Mesodermal cell (in vitro differentiated cells): ENCODE results near the gene CSKMT.

Experiments
- H3K27ac ChIP-seq: 2 replicates; pipeline ENCODE4 v1.7.0; 2013; ENCODE audit warnings: mild to moderate bottlenecking, low read depth, low read length, moderate library complexity; ENCODE audit not compliant: severe bottlenecking
- H3K36me3 ChIP-seq: 2 replicates; pipeline ENCODE4 v1.7.1; 2013; ENCODE audit warnings: mild to moderate bottlenecking, low read length, moderate library complexity; ENCODE audit not compliant: control insufficient read depth, insufficient read depth
- H3K4me1 ChIP-seq: one replicate; pipeline ENCODE4 v1.7.1; 2013; ENCODE audit warnings: mild to moderate bottlenecking, low read length; ENCODE audit not compliant: insufficient read depth, control insufficient read depth, poor library complexity, severe bottlenecking
- H3K4me3 ChIP-seq: 2 replicates; pipeline ENCODE4 v1.7.0; 2013; ENCODE audit warnings: low read length, control low read depth, mild to moderate bottlenecking; ENCODE audit not compliant: insufficient read depth, poor library complexity, severe bottlenecking; ENCODE audit errors: extremely low read depth
- H3K9me3 ChIP-seq: 2 replicates; pipeline ENCODE4 v1.7.1; 2013; ENCODE audit warnings: mild to moderate bottlenecking, low read length, moderate library complexity; ENCODE audit not compliant: control insufficient read depth
- WGBS, 2 experiments: methylation state at CpG; one replicate each; pipeline ENCODE4 v1.1.5; 2013; ENCODE audit warnings: missing lambda C conversion rate in 2 of 2; ENCODE audit not compliant: insufficient coverage in 2 of 2; 5-methylcytosine and 5-hydroxymethylcytosine counted together

Gene CSKMT

GRCh38 chr11:62708793-62709192, 43.7 kb downstream of the CSKMT start:
- peak overlapping the region; percentile 35 for H3K4me3 ChIP-seq
- peak overlapping the region; percentile 98 for H3K27ac ChIP-seq
- H3K36me3 ChIP-seq, result peaks cover 63% of the 10 kb centered on the region
- no peaks in the 10 kb centered on the region for H3K9me3 ChIP-seq
- H3K4me1 ChIP-seq, result peaks cover 3% of the 10 kb centered on the region
- WGBS, 2 experiments, result 53 to 54% methylated on average over 3 to 7 of the region's 7 CpGs

GRCh38 chr11:62709247-62710000, 44.3 kb downstream of the CSKMT start:
- H3K36me3 ChIP-seq, result peaks cover 66% of the 10 kb centered on the region
- 16 to 17% methylated on average over 42 to 45 of the region's 47 CpGs for WGBS, 2 experiments
- peaks cover 3% of the 10 kb centered on the region for H3K4me1 ChIP-seq
- H3K4me3 ChIP-seq, result peak overlapping the region; percentile 35
- H3K9me3 ChIP-seq, result no peaks in the 10 kb centered on the region
- peak overlapping the region; percentile 98 for H3K27ac ChIP-seq

- Histone ChIP-seq H3K36me3 (peaks cover 66% of the 10 kb centered on the region), H3K4me1 (peaks cover 3% of the 10 kb centered on the region), H3K9me3 (no peaks in the 10 kb centered on the region), H3K27ac (peak overlapping the region; percentile 98), H3K4me3 (peak overlapping the region; percentile 21)
- WGBS, 2 experiments, result 88% methylated on average over 7 of the region's 7 CpGs
These were observed 44.9 kb downstream of the CSKMT start for GRCh38 chr11:62710001-62710345.

DNA sequence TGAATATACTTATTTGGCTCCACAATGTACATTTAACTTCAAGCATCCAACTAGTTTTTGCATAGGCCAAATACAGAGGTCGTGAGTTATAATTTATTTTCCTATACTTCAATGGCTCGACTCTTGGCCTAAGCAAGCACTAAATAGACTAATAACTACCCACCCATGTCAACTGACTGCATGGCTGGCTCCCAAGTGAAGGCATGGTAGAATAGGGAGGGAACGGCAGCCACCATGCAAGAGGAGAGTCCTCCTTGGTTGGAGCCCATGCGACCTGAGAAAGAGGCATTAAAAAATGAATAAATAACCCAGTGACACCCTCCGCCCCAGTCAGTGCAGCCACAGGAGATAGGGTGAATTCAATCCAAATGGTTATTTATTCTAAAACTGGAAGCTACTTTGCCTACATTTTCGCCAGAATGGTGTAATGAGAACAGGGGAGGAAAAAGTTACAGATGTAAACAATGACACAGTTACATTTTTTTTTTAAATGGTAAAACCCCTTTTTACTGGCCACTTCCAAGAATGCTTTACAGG, 47.2 kb downstream of the CSKMT start:
- H3K27ac ChIP-seq, result no peak overlapping the region
- no peaks in the 10 kb centered on the region for H3K9me3 ChIP-seq
- H3K4me3 ChIP-seq, result no peak overlapping the region
- H3K4me1 ChIP-seq, result peaks cover 3% of the 10 kb centered on the region
- peaks cover 86% of the 10 kb centered on the region for H3K36me3 ChIP-seq
- WGBS, 2 experiments, result 96 to 100% methylated on average over 4 to 5 of the region's 6 CpGs

GRCh38 chr11:62712861-62713260, 47.7 kb downstream of the CSKMT start:
- Histone ChIP-seq H3K9me3 (no peaks in the 10 kb centered on the region), H3K4me1 (no peaks in the 10 kb centered on the region), H3K4me3 (no peak overlapping the region), H3K36me3 (peaks cover 88% of the 10 kb centered on the region), H3K27ac (no peak overlapping the region)
- 93 to 95% methylated on average over 3 of the region's 3 CpGs for WGBS, 2 experiments

DNA sequence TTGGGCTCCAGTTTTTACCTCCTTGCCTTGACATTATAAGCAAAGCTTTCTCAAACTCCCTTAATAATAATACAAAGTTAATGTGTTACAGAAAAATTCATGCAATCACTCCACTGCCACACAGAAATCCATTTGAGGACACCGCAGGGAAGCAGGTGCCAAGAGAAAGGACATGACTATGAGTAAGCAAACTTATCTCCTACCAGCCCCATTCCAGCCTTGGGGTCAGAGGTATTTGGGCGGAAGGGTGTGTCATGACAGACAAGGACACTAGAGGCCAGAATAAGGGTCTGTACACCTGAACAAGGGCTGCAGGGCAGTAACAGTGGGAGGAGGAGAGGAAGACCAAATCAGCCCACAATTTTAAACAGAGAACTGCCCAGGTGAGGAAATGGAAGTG, 48.2 kb downstream of the CSKMT start:
- Histone ChIP-seq H3K27ac (no peak overlapping the region), H3K4me3 (no peak overlapping the region), H3K9me3 (no peaks in the 10 kb centered on the region), H3K4me1 (no peaks in the 10 kb centered on the region), H3K36me3 (peaks cover 88% of the 10 kb centered on the region)
- no CpG with 5 or more reads among the region's 2 CpGs for WGBS, 2 experiments

- H3K27ac ChIP-seq, result no peak overlapping the region
- no peak overlapping the region for H3K4me3 ChIP-seq
- WGBS, 2 experiments, result 98% methylated on average over 14 to 18 of the region's 24 CpGs
- no peaks in the 10 kb centered on the region for H3K9me3 ChIP-seq
- H3K4me1 ChIP-seq, result no peaks in the 10 kb centered on the region
- H3K36me3 ChIP-seq, result peaks cover 99% of the 10 kb centered on the region
These were observed 50.3 kb downstream of the CSKMT start for GRCh38 chr11:62715150-62716130.

DNA sequence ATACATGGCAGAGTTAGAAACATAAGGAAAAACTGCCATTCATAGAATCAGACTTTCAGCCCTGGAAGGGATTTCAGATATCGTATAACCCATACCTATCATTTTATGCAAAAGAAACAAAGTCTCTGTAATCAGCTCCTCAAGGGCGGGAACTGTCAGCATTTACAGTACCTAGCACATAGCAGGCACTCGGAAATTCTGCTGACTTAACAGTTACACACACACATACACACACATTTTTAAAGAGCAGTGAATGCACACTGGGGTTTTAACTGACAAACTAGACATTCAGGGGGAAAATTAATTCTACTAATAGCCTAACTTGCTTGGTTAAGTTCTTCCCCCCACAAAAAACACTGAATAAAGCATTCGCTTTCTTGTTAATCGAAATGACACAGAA, 51.1 kb downstream of the CSKMT start:
- peaks cover 99% of the 10 kb centered on the region for H3K36me3 ChIP-seq
- no peak overlapping the region for H3K27ac ChIP-seq
- no peaks in the 10 kb centered on the region for H3K4me1 ChIP-seq
- H3K9me3 ChIP-seq, result no peaks in the 10 kb centered on the region
- 94 to 95% methylated on average over 2 to 4 of the region's 5 CpGs for WGBS, 2 experiments
- no peak overlapping the region for H3K4me3 ChIP-seq

DNA sequence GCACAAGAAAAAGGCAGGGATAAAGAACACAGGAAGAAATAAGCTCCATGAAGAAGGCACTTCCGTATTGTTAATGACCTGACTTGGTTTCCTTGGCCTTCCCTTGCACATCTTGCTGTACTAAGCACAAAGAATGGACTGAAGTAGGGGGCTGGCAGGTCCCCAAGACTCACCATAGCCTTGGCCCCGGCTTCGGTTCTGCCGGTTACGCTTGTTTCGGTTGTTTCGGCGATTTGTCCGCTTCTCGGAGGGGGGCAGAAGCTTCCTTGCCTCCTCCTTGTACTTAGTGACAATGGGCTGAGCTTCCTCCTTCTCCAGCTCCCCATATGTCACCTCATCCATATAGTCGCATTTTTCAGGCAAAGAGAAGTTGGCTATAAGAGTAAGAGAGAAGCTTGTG, 51.7 kb downstream of the CSKMT start:
- no peaks in the 10 kb centered on the region for H3K9me3 ChIP-seq
- H3K4me3 ChIP-seq, result no peak overlapping the region
- peaks cover 99% of the 10 kb centered on the region for H3K36me3 ChIP-seq
- no peaks in the 10 kb centered on the region for H3K4me1 ChIP-seq
- H3K27ac ChIP-seq, result no peak overlapping the region
- 94 to 99% methylated on average over 6 to 10 of the region's 11 CpGs for WGBS, 2 experiments
